Stimulated activated CD8-positive, alpha-beta memory T cell treated with anti-CD3 and anti-CD28 coated beads, Interleukin-2, amount 100 ng/mL, for 1 hour (primary cell): Measurements from ENCODE around the gene NID1.

Experiments
- DNase-seq, 2 donors: peaks; one replicate each; pipeline ENCODE4 v3.0.0-alpha.2; 2020; ENCODE audit warnings: low read depth in 2 of 2

NID1 gene

DNA sequence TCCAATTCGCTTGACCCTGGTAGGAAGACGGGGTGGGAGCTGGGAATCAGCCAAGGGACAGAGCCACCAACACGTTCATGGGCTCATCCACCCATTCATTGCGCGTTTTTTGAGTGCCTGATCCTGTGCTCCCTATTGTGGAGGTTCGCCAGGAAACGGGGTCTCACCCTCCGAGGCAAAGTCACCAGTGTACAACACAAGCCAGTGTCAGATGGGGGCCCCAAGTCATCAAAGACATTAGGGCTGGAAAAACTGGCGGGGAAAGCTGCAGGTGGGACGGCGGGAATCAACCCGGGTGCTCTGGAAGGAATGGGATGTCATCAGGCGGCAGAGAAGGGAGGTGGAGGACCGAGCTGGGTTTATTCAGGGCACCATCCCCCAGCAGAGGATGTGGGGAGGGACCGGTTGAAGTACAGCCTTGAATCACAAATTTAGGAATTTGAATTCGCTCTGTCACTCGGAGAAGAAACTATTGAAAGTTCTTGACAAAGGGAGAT is 667 bp upstream of the NID1 start:
- no peak for DNase-seq

DNA sequence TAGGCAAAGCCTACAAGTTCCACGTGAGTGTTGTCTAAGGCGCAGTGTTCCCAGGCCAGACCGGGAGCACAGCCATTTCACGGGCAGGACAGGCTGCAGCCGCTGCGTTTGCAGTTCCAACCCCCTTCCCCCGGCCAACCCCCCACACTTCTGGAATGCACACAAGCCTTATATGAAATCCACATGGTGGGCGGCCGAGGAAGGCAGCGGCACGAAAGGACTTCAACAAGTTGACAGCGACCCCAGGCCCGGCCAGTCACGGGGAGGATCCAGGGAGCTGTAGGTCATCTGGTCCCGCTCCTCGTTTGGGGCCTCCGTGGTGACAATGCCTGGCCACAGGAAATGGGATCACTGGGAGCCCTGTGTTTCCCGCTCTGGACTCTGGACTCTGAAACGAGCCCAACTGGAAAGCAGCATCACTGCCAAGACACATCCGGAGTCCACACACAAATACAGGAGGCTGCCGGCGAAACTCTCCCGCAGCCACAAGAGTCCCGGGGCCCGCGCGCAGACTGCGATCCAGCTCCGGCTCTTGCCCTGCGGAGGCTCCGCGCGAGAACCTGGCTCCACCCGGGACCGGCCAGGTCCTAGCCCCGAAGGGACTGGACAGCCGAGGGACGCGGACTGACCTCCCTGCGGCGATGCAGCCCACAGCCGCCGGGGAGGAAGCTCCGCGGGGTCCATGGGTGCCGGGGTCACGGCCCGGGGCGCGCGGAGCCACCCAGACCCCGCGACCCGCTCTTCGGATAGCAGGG is 794 bp downstream of the NID1 start:
- DNase-seq = no peak

DNA sequence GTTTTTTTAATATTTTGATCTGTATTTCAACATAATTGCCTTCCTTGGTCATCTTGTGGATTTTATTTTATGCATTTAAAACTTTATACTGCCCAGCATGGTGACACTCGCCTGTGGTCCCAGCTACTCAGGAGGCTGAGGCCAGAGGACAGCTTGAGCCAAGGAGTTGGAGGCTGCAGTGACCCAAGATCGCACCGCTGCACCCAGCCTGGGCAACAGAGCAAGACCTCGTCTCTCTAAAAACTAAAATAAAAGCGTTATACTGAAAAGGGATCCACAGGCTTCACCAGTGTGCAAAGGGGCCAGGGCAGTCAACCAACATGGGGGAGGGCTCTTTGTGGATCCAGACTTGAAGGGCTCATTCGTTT is 1.4 kb downstream of the NID1 start:
- no peak for DNase-seq

DNA sequence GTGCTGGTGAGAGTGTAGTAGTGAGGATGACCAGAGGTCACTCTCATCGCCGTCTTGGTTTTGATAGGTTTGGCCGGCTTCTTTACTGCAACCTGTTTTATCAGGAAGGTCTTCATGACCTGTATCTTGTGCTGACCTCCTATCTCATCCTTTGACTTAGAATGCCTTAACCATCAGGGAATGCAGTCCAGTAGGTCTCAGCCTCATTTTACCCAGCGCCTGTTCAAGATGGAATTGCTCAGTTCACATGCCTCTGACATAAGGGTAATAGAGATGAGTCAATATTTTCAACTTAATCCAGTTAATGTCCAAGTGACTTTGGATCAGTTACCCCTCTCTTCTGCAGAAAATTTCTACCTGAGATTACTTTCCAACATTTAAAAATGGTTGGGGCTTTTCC is 4.6 kb downstream of the NID1 start:
- no peak for DNase-seq

DNA sequence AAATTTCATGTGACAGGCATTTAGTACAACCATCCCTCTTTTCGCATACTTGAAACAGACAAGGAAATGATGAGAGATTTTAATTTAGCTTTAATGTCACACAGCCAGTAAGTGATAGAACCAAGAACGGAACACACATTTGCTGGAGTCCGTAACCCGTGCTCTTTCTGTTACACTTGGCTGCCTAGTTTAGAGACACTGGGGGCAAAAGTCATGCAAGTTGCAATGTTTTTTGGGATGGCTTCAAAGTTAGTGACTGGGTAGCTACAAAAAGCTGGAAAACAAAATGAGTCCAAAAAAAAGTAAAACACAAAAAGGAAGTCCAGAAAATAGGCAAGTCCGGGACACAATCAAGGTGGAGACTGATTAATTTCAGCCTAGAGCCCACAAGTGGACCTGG is 5.9 kb downstream of the NID1 start:
- DNase-seq = no peak

DNA sequence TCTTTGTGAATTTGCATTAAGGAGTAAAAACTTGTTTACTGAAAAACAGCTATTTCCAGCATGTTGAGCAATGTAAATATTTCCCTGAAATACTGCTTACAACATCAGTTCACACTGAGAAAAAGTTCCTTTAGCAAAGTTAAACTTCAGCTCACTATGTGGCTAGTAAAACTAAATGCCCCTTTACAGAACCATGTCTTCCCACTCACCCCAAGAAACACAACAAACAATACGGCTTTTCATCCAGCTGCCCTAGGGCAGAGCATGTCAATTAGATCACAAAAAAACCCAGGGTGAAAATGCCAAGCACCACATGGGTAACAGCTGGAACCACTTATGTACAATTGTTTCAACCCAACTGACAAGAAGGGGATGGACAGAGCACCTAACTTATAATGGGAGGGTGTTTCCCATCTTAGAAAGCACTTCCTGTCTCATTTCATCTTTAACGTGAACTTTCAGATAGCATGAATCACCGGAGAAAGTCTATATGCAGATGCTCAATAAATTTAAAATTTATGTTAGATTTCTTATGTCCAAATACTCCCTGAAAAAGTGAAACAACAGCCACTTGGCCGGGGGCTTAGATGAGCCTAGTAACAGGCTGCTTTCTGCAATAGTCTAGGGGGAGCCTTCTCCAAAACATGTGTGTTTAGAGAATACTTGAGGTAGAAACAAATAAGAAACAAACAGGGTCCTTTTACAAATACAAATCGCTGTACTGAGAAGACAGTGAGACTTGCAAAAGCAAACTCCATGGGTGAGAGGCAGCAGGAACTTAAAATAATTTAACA is 6.6 kb downstream of the NID1 start:
- no peak for DNase-seq

DNA sequence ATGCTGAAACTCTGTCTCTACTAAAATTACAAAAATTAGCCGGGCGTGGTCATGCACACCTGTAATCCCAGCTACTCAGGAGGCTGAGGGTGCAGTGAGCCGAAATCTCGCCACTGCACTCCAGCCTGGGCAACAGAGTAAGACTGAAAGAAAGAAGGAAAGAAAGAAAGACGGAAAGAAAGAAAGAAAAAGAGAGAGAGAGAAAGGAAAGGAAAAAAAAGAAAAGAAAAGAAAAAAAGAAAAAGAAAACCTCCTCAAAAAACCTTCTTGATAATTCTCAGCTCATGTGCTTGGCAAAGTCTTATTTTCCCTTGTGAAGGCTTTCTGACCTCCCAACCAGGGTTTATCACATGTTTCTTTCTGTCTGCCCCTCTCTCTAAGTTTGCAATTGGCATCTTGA is 7.3 kb downstream of the NID1 start:
- no peak for DNase-seq

DNA sequence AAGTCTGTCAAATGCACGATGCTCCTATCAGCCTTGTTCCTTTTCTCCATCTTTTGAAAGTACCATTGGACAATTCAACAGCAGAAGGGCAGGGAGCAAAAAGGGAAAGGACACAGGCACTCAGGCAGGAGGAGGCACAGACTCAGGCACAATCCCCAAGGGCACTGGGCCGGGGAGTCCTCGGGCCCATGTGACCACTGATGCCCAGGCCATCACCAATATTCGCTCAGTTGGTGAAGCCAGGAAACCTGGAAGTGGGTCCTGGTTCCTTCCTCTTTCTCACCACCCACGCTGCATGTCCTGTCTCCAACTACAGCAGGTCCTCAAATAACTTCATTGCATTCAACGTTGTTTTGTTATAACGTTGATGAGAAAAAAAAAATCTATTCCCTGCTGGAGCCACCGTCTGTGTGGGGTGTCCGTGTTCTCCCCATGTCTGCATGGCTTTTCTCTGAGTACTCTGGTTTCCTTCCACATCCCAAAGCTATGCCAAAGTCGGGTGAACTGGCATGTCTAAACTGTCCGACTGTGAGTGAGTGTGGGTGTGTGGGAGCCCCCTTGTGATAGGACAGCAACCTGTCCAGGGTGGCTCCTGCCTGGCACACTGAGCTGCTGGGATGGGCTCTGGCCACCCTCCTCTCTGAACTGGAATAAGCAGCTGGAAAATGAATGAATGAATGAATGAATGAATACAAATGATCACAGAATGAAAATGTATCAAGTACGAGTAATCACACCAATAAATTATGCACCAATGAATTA is 12.5 kb downstream of the NID1 start:
- DNase-seq = no peak

DNA sequence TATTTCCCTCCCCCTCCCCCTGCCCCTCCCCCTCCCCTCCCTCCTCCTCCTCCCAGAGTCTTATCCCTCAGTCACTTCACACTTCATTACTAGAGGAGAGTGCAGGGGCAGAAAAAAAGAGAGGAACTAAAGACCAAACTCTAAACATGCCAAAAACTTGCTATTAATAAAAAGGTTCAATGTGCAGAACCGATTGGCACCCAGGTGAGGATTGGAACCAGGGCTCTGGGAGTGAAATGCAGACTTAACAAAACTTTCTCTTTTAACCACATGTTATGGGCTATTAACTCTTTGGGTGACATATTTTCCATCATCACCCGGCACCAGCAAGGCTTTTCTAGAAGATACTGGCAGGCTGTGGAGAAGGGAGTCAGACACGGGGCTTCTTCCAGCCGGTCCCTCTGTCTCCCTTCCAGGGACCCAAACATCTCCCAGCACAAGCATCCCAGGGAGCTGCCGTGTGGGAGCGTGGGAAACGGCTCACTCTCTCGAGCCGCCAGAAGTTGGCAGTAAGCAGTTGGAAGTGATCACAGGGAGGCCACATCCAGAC is 13.6 kb downstream of the NID1 start:
- DNase-seq = no peak

DNA sequence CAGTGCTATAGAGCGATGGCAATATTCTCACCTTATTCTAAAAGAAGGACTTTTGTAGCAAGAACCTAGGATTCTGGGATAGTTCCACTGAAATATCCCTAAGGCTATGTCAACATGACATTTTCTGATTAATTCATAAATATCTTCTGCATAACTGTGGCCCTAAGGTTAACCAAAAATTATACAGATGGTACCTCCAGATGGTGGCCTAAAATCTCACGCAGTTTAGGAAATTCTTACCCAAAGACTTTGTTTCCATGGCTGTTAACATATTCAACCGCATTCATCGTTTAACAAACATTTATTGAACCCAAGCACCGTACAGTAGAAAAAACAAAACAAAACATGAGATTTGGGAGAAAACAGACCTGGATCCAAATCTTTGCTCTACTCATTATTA is 19.1 kb downstream of the NID1 start:
- DNase-seq = no peak

DNA sequence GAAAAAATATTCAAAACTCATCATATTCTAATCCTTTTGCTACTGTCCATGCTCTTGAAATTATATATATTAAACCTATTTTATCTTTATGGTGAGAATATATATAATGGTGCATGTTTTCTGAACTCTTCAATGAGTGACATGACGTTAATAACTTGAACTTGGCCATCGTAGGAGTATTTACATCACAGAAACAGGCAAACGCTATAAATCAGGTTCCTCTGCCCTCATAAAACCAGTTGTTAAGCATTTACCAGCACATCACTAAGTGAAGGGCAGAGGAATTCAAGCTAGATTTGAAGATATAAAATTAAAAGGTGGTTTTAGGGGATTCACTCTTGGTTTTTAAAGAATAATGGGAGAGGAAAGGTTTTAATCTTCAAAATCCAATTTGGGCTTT is 20.5 kb downstream of the NID1 start:
- no peak for DNase-seq

DNA sequence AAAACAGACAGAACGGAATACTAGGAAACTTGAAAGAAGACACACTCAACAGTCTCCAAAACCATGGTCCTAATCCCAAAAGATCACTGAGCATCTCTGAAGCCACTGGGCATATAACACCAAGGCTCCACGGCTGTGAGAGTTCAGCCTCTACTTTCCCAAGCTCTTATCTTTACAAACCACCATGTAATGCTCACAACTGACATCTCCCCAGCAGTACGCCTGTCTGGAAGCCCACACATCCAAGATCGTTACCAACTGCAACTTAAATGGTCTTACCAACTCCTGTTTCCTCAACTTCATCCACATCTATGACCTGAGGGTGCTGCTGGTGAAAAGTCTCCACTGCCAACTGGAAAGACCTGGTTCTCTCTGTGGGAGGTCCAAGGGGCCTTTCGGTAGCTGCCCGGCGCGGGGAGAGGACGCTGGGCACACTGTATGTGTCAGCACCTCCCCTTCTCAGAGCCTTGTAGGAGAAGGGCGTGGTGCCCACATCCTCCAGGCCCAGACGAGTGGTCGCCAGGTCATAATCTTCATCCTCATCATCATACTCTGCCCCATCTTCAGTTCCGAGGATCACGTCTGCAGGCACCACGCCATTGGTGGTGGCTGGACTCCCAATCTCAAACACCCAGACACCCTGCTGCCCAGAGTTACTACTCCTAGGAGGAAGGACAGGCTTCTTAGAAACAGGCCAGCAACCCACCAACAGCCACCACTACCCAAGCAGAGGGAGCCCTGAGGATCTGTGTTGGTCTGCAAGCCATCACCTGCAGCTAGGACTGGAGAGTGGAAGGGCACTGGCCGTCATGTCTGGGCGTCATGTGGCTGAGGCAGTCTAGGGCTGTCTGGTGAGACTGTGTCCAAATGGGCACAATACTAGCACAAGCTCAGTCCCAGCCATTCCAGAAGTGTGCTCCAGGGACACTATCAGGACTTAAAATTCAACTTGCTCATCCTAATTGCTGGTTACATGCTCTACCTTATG is 23.0 kb downstream of the NID1 start:
- DNase-seq = no peak

DNA sequence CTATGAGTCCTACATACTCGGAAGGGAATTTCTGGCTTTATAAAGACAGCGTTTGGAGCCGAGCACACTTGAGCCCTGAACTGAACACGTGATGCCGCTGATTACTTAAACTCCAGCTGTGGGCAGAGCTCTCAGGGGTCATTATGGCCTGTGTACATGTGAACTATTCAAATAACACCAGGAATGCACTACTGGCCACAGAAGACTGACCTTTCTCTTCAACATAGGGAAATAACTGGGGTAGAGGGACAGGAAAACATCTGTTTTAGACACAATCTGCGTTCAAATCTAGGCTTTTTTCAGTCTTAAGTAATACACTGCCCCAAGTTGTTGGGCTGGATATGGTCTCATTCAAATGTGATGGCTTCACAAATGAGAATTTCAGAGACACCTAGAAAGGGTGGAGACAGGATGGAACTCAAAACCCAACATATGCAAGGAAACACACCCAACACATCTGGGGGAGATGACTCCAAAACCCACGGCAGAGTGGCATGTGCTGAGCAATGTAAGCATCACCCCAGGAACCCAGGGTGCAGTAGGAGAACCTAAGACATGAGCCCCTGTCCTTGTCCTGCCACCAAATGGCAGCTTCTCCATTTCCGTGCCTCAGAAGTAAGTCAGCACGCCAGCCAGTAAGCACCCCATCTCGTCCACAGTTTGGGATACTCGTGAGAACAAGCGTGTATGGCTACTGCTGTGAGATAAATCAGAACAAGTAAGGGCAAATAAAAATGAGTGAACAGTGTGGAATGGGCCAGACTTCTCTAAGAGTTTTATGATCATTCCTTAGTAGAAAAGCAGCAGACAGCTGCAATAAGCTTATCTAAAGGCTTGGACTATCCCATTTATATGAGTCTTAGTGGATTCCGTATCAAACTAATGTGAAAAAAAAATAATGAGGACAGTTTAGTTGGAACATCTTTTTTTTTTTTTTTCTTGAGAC is 24.9 kb downstream of the NID1 start:
- no peak for DNase-seq

DNA sequence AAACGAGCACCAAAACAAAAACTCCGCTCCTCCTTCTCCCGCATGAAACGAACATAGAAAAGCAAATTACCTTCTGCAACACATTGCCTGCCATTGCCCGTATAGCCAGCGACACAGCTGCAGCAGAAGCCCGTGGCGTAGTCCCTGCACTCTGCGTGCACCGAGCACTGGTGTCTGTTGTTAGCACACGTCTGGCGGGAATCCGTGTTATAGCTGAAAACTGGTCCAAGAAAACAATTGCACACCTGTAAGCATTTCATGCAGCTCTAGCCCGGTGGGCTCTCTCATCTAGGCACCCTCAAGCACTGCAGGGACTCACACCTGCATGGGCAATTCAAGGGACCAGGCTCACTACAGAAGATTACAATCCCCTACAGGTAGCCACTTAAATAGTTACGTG is 26.9 kb downstream of the NID1 start:
- DNase-seq = no peak

DNA sequence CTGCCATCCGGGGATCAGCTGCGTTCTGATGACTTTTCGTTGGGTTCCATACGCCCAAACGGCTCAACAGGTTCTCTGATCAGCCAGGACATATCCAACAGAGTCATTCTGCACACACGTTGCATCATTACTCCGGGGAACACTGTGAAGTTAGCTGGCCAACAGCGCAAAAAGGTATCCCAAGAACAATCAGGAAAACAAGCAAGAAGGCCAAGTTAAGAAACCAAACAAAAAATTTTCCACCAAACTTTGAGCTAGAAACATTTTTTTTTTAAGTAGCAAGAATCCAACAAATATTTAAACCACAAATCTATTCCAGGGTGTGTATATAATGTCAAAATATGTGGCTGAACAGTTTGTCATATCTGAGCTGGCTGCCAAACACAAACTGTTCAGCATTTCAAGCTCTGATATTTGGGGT is 29.2 kb downstream of the NID1 start:
- DNase-seq = no peak

DNA sequence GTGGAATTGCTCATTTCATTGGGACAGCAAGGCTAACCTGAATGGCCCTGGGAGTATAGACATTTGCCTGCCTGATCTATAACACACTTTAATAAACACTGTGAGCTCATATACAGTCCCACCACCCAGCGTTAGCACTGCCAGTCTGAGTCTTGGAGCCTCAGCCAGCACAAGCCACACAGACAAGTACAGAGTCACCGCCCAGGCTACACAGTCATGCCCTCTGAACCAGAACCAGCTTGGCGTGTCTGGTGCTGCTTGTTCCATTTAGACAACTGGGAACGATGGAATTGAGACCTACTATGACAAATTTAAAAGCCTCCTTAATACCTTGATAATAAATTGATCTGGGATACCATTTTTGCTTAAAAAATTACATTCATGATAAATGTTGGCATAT is 31.6 kb downstream of the NID1 start:
- no peak for DNase-seq

DNA sequence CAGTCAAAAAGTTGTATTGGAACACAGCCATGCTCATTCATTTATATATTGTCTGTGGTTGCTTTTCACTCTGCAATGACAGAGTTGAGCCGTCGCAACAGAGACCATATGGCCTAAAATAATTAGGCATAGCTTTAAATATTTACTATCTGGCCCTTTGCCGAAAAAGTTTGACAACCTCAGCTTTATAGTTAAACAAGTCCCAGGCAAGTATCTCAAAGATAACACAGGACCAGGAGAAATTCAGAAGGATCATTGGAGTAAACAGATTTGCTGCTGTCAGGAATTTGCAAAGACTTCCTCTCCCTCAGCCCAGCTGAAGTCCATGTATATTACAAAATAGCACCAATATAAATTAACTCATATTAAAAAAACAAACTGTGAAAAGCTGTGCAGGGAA is 34.4 kb downstream of the NID1 start:
- DNase-seq = no peak

DNA sequence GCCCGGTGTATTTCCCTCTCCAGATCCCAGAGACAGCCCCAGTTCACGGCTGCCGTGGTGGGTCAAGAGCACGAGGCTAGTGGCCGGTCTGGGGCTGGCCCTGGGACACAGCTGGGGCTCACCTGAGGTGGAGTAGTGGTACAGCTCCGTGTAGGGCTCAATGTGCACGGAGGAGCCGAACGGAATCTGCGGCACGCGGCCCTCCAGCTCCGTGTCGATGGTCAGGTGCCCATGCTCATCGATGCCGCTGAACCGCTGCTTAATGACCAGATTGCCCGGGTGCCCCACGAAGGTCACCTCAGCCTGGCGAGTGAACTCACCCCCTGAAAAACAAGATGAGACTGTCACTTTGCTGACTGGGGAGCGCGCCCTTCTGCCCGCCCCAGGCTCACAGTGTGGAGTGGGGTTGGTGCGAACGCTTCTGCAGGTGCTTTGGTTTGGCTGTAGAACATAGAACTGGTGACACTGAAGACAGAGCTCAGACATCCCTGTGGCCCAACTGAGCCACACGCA is 35.4 kb downstream of the NID1 start:
- no peak for DNase-seq

DNA sequence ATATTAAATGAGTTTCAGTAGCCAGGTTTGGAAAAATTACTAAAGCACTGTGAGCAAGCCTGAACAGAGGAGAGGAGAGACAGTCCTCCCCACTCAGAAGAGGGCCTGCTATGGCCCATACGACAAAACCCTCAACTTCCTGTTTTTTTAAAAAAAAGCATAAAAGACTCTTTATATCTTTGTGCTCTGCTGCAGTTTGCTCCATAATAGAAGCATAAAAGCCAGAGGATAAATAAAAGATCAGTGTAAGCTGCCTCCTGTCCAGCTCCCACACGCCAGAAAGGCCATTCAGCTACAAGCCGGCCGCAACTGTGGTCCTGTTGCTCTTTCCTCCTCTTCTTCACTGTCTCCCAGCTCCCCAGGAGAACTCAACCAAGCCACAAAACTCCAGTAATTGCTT is 37.8 kb downstream of the NID1 start:
- DNase-seq = no peak

DNA sequence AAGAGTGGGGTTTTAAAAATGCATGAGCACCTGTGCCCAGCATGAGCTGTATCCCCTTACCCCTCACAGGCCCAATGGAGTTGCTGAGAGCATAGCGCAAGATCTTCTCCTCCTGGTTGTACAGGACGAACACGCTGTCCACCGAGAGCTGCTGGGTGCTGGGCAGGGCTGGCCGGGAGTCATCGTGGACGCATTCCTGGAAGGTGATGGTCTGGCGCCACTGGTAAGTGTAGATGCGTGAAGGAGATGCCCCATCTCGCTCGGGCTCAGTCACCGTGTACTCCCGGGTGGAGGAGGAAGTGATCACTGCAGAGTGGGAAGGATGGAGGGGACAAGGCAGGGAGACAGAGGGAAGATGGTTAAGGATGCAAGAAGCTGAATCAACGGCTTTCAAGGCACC is 39.1 kb downstream of the NID1 start:
- DNase-seq = no peak
